CD14-positive monocyte (primary cell): ENCODE data around the gene EFCAB8. TPM values are rescaled to one million over a fixed set of nuclear protein-coding genes. Genes with fewer than 3 reads are reported as not detected.

Experiments used
- DNase-seq, 3 donors: peaks; one replicate each; pipeline ENCODE4 v3.0.0-alpha.2; 2011 to 2022
- H2AFZ ChIP-seq: 2 replicates; pipeline ENCODE4 v1.6.0; 2012; ENCODE audit warnings: mild to moderate bottlenecking, low read depth, low read length, inconsistent platforms; ENCODE audit not compliant: insufficient read depth, poor library complexity, severe bottlenecking
- H3K27ac ChIP-seq, 2 donors: 1 replicate in 1 of 2; 2 replicates in 1 of 2; pipeline ENCODE4 v1.5.1; 2012 to 2013; ENCODE audit warnings: low read length in 2 of 2, control low read depth in 1 of 2, inconsistent platforms in 1 of 2, low read depth in 1 of 2, mild to moderate bottlenecking in 1 of 2
- H3K27me3 ChIP-seq, 2 donors: one replicate each; pipeline versions ENCODE4 v1.6.0 to v1.6.1; 2011 to 2013; ENCODE audit warnings: low read length in 2 of 2; ENCODE audit not compliant: control insufficient read depth in 2 of 2, insufficient read depth in 2 of 2
- H3K36me3 ChIP-seq, 2 donors: replicated peaks in 1 of 2; 1 replicate in 1 of 2; 2 replicates in 1 of 2; pipeline versions ENCODE4 v1.5.1 to v1.6.1; 2012 to 2013; ENCODE audit warnings: low read length in 2 of 2, control low read depth in 1 of 2, inconsistent platforms in 1 of 2, mild to moderate bottlenecking in 1 of 2; ENCODE audit not compliant: insufficient read depth in 2 of 2, control insufficient read depth in 1 of 2
- H3K4me1 ChIP-seq, 2 donors: 1 replicate in 1 of 2; 2 replicates in 1 of 2; pipeline versions ENCODE4 v1.5.1 to v1.6.1; 2012 to 2013; ENCODE audit warnings: low read length in 2 of 2, control low read depth in 1 of 2, inconsistent platforms in 1 of 2, mild to moderate bottlenecking in 1 of 2, moderate library complexity in 1 of 2; ENCODE audit not compliant: insufficient read depth in 2 of 2, control insufficient read depth in 1 of 2
- H3K4me2 ChIP-seq: replicated peaks from 2 replicates; pipeline ENCODE3; 2012; ENCODE audit warnings: low read length, moderate library complexity, mild to moderate bottlenecking; ENCODE audit not compliant: poor library complexity, severe bottlenecking; ENCODE audit errors: extremely low read depth
- H3K4me3 ChIP-seq, 3 experiments: fragments of 200-600 bp in 1 of 3; sonication (generic) in 1 of 3; replicated peaks in 1 of 3; 1 replicate in 2 of 3; 2 replicates in 1 of 3; pipeline ENCODE4 v1.5.1; 2011 to 2013; ENCODE audit warnings: low read length in 3 of 3, mild to moderate bottlenecking in 3 of 3, control low read depth in 2 of 3, low read depth in 2 of 3, inconsistent platforms in 1 of 3, moderate library complexity in 1 of 3
- H3K79me2 ChIP-seq: 2 replicates; pipeline ENCODE4 v1.6.0; 2012; ENCODE audit warnings: mild to moderate bottlenecking, control low read depth, inconsistent platforms, low read length, moderate library complexity; ENCODE audit not compliant: insufficient read depth
- H3K9ac ChIP-seq: 2 replicates; pipeline ENCODE4 v1.6.0; 2017; ENCODE audit warnings: low read length, mild to moderate bottlenecking; ENCODE audit not compliant: insufficient read depth, poor library complexity, severe bottlenecking
- H3K9me3 ChIP-seq, 2 donors: replicated peaks in 1 of 2; 1 replicate in 1 of 2; 2 replicates in 1 of 2; pipeline versions ENCODE4 v1.5.1 to v1.6.1; 2012 to 2013; ENCODE audit warnings: low read length in 2 of 2, control low read depth in 1 of 2; ENCODE audit not compliant: control insufficient read depth in 1 of 2, insufficient read depth in 1 of 2
- H4K20me1 ChIP-seq: 2 replicates; pipeline ENCODE4 v1.6.0; 2012; ENCODE audit warnings: mild to moderate bottlenecking, low read length, control low read depth, moderate library complexity; ENCODE audit not compliant: insufficient read depth
- H3K27ac Mint-ChIP-seq, 7 donors: one replicate each; pipeline ENCODE4 v1.8.0; 2020; ENCODE audit warnings: mild to moderate bottlenecking in 7 of 7, mixed read lengths in 7 of 7, moderate library complexity in 6 of 7, inconsistent platforms in 2 of 7
- H3K27me3 Mint-ChIP-seq, 3 donors: one replicate each; pipeline ENCODE4 v1.8.0; 2021 to 2022; ENCODE audit warnings: low read depth in 3 of 3, mild to moderate bottlenecking in 3 of 3, mixed read lengths in 3 of 3, moderate library complexity in 3 of 3, inconsistent platforms in 1 of 3
- H3K36me3 Mint-ChIP-seq, 2 donors: one replicate each; pipeline ENCODE4 v1.8.0; 2020; ENCODE audit warnings: mixed read lengths in 2 of 2, inconsistent platforms in 1 of 2, mild to moderate bottlenecking in 1 of 2
- H3K4me1 Mint-ChIP-seq: one replicate; pipeline ENCODE4 v1.8.0; 2020; ENCODE audit warnings: mild to moderate bottlenecking, mixed read lengths
- H3K4me3 Mint-ChIP-seq, 2 donors: one replicate each; pipeline ENCODE4 v1.8.0; 2020; ENCODE audit warnings: mild to moderate bottlenecking in 2 of 2, mixed read lengths in 2 of 2, moderate library complexity in 1 of 2
- H3K9me3 Mint-ChIP-seq, 7 donors: one replicate each; pipeline ENCODE4 v1.8.0; 2020 to 2022; ENCODE audit warnings: mixed read lengths in 7 of 7, mild to moderate bottlenecking in 6 of 7, moderate library complexity in 6 of 7, inconsistent platforms in 2 of 7
- CTCF ChIP-seq: fragments of 200-600 bp; IDR thresholded peaks from one replicate; pipeline ENCODE4 v1.8.0; 2022; ENCODE audit warnings: antibody characterized with exemption, mild to moderate bottlenecking
- WGBS: methylation state at CpG from one replicate; pipeline ENCODE4 v1.1.5; 2013; ENCODE audit warnings: missing lambda C conversion rate; ENCODE audit not compliant: insufficient coverage; 5-methylcytosine and 5-hydroxymethylcytosine counted together
- intact Hi-C, 2 donors: fragments of 100-400 bp; cut with micrococcal nuclease; formaldehyde crosslinking; loops; one replicate each; pipeline versions ENCODE4 v1.15.0 to v1.15.1; 2023
- polyA plus RNA-seq, 3 donors: library from polyadenylated mRNA; depleted of rRNA in 1 of 3; unstranded in 2 of 3; stranded (reverse) in 1 of 3; fragments of 300-500 nt in 2 of 3; fragments of >200 nt in 1 of 3; fragmentation: Illumina TruSeq in 2 of 3; gene quantifications; 1 replicate in 2 of 3; 2 replicates in 1 of 3; pipeline ENCODE4 v1.2.3, GENCODE V29; 2012 to 2021

The EFCAB8 gene
- polyA plus RNA-seq, 3 donors: 0.45 TPM; not detected in 2

- no peaks in the 10 kb centered on the region for H3K79me2 ChIP-seq
- DNase-seq: no peak
- H3K4me3 ChIP-seq: no peak overlapping the region
- no peaks in the 10 kb centered on the region for H3K4me1 ChIP-seq
- no peak overlapping the region for H3K27ac Mint-ChIP-seq
- 96% methylated on average over 12 of the region's 12 CpGs for WGBS
- no peaks in the 10 kb centered on the region for H3K36me3 ChIP-seq
- H3K4me3 Mint-ChIP-seq: no peak overlapping the region
- no peak for TF ChIP-seq CTCF
- no peaks in the 10 kb centered on the region for H3K4me1 Mint-ChIP-seq
- H3K9ac ChIP-seq: no peak overlapping the region
- H2AFZ ChIP-seq: no peak overlapping the region
- no peak overlapping the region for H3K27ac ChIP-seq
- peaks cover 2 to 9% (median 4%) of the 10 kb centered on the region in 3 donors for H3K27me3 Mint-ChIP-seq
- H3K9me3 ChIP-seq: peaks cover 11 to 12% of the 10 kb centered on the region in 2 donors
- no peaks in the 10 kb centered on the region for H3K36me3 Mint-ChIP-seq
- H3K27me3 ChIP-seq: no peaks in the 10 kb centered on the region
- intact Hi-C loops: no loop called here
- H3K4me2 ChIP-seq: no peak overlapping the region
- peaks cover 12 to 17% (median 13%) of the 10 kb centered on the region in 7 donors for H3K9me3 Mint-ChIP-seq
- H4K20me1 ChIP-seq: no peaks in the 10 kb centered on the region
Measured at GRCh38 chr20:32920066-32920465, 61.3 kb downstream of the EFCAB8 start.

DNA sequence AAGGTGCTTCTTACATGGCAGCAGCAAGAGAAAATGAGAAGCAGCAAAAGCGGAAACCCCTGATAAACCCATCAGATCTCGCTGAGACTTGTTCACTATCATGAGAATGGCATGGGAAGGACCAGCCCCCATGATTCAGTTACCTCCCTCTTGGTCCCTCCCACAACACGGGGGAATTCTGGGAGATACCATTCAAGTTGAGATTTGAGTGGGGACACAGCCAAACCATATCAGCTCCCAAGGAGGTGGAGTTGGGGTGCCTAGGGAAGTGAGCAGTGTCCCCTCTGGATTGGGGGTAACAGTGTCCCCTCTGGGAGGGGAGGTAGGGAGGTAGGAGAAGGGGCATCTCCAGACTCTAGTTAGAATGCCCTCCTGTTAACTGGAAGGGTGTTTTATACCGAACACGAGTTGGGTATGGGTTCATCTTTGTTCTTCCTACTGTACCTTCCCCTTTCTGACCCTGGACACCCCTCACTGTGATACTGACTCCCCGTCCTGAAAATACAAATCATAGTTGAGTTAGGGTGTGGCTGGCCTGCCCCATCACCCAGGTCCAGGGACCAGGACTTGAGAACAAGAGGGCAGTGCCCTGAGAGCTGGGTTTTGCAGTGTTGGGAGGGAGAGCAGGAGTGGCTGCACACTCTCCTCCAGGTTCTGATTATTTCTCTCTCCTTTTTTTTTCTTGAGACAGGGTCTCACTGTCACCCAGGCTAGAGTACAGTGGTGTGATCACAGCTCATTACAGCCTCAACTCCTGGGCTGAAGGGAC is 62.0 kb downstream of the EFCAB8 start:
- Histone ChIP-seq H3K27ac (no peak overlapping the region), H3K4me3 (no peak overlapping the region), H3K79me2 (no peaks in the 10 kb centered on the region), H2AFZ (no peak overlapping the region), H3K9ac (no peak overlapping the region), H3K36me3 (no peaks in the 10 kb centered on the region), H3K4me1 (no peaks in the 10 kb centered on the region), H4K20me1 (no peaks in the 10 kb centered on the region), H3K4me2 (no peak overlapping the region), H3K27me3 (no peaks in the 10 kb centered on the region), H3K9me3 (peaks cover 7% of the 10 kb centered on the region in 2 donors)
- WGBS: no CpG with 5 or more reads among the region's 6 CpGs
- intact Hi-C loops: no loop called here
- Mint-ChIP-seq H3K4me1 (no peaks in the 10 kb centered on the region), H3K4me3 (no peak overlapping the region), H3K27me3 (peaks cover 2 to 9% (median 4%) of the 10 kb centered on the region in 3 donors), H3K36me3 (no peaks in the 10 kb centered on the region), H3K27ac (no peak overlapping the region), H3K9me3 (peaks cover 7 to 10% (median 7%) of the 10 kb centered on the region in 7 donors)
- DNase-seq: no peak
- no peak for TF ChIP-seq CTCF
